ENCODE results near the gene PTH2R.
"Not testable (repeated sequence)": the region's sequence is repeated elsewhere in the genome, so short reads cannot be mapped to it uniquely, and the experiment has no call there.

- TF ChIP-seq, protein P1, sequence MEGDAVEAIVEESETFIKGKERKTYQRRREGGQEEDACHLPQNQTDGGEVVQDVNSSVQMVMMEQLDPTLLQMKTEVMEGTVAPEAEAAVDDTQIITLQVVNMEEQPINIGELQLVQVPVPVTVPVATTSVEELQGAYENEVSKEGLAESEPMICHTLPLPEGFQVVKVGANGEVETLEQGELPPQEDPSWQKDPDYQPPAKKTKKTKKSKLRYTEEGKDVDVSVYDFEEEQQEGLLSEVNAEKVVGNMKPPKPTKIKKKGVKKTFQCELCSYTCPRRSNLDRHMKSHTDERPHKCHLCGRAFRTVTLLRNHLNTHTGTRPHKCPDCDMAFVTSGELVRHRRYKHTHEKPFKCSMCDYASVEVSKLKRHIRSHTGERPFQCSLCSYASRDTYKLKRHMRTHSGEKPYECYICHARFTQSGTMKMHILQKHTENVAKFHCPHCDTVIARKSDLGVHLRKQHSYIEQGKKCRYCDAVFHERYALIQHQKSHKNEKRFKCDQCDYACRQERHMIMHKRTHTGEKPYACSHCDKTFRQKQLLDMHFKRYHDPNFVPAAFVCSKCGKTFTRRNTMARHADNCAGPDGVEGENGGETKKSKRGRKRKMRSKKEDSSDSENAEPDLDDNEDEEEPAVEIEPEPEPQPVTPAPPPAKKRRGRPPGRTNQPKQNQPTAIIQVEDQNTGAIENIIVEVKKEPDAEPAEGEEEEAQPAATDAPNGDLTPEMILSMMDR (IDR thresholded peaks at IDR 0.05), result not testable (repeated sequence)
- not testable (repeated sequence) for TF ChIP-seq POLR2A (IDR thresholded peaks at IDR 0.05)
These were observed 116.5 kb downstream of the PTH2R start for GRCh38 chr2:208523069-208523468.
